ENCODE results near the gene SLC35E4. TPM values are rescaled to one million over a fixed set of nuclear protein-coding genes. Genes with fewer than 3 reads are reported as not detected.
"Not testable (repeated sequence)": the region's sequence is repeated elsewhere in the genome, so short reads cannot be mapped to it uniquely, and the experiment has no call there.

Gene SLC35E4
- total RNA-seq, 2 donors from 2014 or later: 3.9 to 9.5 TPM

DNA sequence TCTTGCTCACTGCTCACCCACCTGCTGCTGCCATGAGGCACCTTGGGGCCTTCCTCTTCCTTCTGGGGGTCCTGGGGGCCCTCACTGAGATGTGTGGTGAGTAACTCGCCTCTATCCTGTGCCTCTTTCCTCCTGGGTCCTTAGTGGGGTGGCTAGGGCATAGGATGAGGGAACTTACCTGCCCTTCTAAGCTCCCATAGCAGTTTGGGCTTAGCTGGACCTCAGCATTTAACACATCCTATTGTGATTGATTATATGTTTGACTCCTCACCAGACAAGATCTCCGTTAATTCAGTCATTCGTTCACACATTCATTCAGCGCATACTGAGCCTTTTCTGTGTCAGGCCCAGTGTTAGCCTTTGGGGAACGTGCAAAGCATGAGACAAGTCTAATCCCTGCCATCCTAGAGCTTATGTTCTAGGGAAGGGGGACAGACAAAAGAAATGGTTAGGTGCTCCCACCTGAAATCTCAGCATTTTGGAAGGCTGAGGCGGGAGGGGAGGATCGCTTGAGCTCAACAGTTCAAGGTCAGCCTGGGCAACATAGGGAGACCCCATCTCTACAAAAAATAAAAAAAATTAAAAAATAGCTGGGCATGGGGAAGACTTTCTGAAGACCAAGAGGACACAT lies 28.2 kb upstream of the SLC35E4 start:
- DNase-seq (ENCODE audit: low spot score in 2 of 2): no peak
- no peaks in the 10 kb centered on the region for H3K9me3 Mint-ChIP-seq
- peak overlapping the region in 1 of 2 donors; percentile 54 for H3K27ac Mint-ChIP-seq
- peak in 1 of 2 donors; percentile 14 for ATAC-seq
- no peaks in the 10 kb centered on the region for H3K36me3 Mint-ChIP-seq

- Mint-ChIP-seq H3K36me3 (no peaks in the 10 kb centered on the region), H3K9me3 (no peaks in the 10 kb centered on the region), H3K27ac (peak overlapping the region in 1 of 2 donors; percentile 54)
- ATAC-seq (no peak), DNase-seq (ENCODE audit: low spot score in 2 of 2) (no peak)
These were observed 27.6 kb upstream of the SLC35E4 start for GRCh38 chr22:30607939-30608338.

- ATAC-seq: peak; percentile 70 to 82
- DNase-seq (ENCODE audit: low spot score in 2 of 2): peak; percentile 36 to 66
- Mint-ChIP-seq H3K36me3 (no peaks in the 10 kb centered on the region), H3K9me3 (no peaks in the 10 kb centered on the region), H3K27ac (peak overlapping the region in 1 of 2 donors; percentile 43)
These were observed 26.1 kb upstream of the SLC35E4 start for GRCh38 chr22:30609260-30610185.

- no peak overlapping the region for H3K27ac Mint-ChIP-seq
- H3K36me3 Mint-ChIP-seq: no peaks in the 10 kb centered on the region
- no peaks in the 10 kb centered on the region for H3K9me3 Mint-ChIP-seq
- DNase-seq (ENCODE audit: low spot score in 2 of 2): no peak
- no peak for ATAC-seq
These were observed 25.3 kb upstream of the SLC35E4 start for GRCh38 chr22:30610299-30610698.

DNA sequence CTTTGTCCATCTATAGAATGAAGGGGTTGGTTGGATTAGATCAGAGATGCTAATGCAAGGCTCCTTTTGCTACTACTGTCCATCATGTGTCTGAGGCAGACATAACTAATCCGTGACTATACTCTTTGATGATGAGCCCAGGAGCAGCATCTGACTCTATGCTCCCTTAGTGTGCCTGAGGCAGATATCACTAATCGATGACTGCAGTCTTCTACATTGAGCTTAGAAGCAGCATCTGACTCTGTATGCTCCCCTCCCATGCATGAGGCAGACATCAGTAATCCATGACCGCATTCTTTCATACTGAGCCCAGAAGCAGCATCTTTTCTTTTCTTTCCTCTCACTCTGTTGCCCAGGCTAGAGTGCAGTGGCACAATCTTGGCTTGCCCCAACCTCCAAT lies 24.4 kb upstream of the SLC35E4 start:
- no peak for DNase-seq (ENCODE audit: low spot score in 2 of 2)
- ATAC-seq: no peak
- Mint-ChIP-seq H3K9me3 (no peaks in the 10 kb centered on the region), H3K36me3 (no peaks in the 10 kb centered on the region), H3K27ac (no peak overlapping the region)

- no peak for DNase-seq (ENCODE audit: low spot score in 2 of 2)
- no peaks in the 10 kb centered on the region for H3K9me3 Mint-ChIP-seq
- no peak overlapping the region for H3K27ac Mint-ChIP-seq
- no peaks in the 10 kb centered on the region for H3K36me3 Mint-ChIP-seq
- no peak for ATAC-seq
These were observed 22.8 kb upstream of the SLC35E4 start for GRCh38 chr22:30612789-30613188.

GRCh38 chr22:30614268-30614667 lies 21.3 kb upstream of the SLC35E4 start:
- no peak for DNase-seq (ENCODE audit: low spot score in 2 of 2)
- Mint-ChIP-seq H3K9me3 (no peaks in the 10 kb centered on the region), H3K27ac (no peak overlapping the region), H3K36me3 (no peaks in the 10 kb centered on the region)
- no peak for ATAC-seq

GRCh38 chr22:30614879-30615278 lies 20.7 kb upstream of the SLC35E4 start:
- no peak for ATAC-seq
- DNase-seq (ENCODE audit: low spot score in 2 of 2): no peak
- Mint-ChIP-seq H3K36me3 (no peaks in the 10 kb centered on the region), H3K9me3 (no peaks in the 10 kb centered on the region), H3K27ac (peak overlapping the region in 1 of 2 donors; percentile 79)

- no peak for ATAC-seq
- Mint-ChIP-seq H3K27ac (peak overlapping the region in 1 of 2 donors; percentile 5), H3K36me3 (no peaks in the 10 kb centered on the region), H3K9me3 (no peaks in the 10 kb centered on the region)
- no peak for DNase-seq (ENCODE audit: low spot score in 2 of 2)
These were observed 20.0 kb upstream of the SLC35E4 start for GRCh38 chr22:30615543-30615954.

GRCh38 chr22:30617819-30618218 lies 17.8 kb upstream of the SLC35E4 start:
- Mint-ChIP-seq H3K9me3 (no peaks in the 10 kb centered on the region), H3K36me3 (no peaks in the 10 kb centered on the region), H3K27ac (no peak overlapping the region)
- DNase-seq (ENCODE audit: low spot score in 2 of 2) (no peak), ATAC-seq (no peak)

DNA sequence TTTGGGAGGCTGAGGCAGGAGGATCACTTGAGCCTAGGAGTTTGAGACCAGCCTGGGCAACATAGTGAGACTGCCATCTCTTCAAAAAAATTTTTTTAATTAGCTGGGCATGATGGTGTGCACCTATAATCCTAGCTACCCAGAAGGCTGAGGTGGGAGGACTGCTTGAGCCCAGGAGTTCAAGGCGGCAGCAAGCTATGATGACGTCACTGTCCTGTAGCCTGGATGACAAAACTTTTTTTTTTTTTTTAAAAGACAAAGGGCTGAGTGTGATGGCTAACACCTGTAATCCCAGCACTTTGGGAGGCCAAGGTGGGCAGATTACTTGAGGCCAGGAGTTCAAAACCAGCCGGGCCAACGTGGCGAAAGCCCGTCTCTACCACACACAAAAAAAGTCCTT lies 15.7 kb upstream of the SLC35E4 start:
- not testable (repeated sequence) for H3K36me3 Mint-ChIP-seq; H3K9me3 Mint-ChIP-seq; ATAC-seq; DNase-seq (ENCODE audit: low spot score in 2 of 2)
- H3K27ac Mint-ChIP-seq: peak overlapping the region in 1 of 2 donors; percentile 44

DNA sequence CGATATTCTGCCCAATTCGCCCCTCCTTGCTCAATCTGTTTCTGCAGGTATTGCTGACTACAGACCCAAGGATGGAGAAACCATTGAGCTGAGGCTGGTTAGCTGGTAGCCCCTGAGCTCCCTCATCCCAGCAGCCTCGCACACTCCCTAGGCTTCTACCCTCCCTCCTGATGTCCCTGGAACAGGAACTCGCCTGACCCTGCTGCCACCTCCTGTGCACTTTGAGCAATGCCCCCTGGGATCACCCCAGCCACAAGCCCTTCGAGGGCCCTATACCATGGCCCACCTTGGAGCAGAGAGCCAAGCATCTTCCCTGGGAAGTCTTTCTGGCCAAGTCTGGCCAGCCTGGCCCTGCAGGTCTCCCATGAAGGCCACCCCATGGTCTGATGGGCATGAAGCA lies 9.2 kb upstream of the SLC35E4 start:
- ATAC-seq (no peak), DNase-seq (ENCODE audit: low spot score in 2 of 2) (no peak)
- no peaks in the 10 kb centered on the region for H3K36me3 Mint-ChIP-seq
- H3K27ac Mint-ChIP-seq: no peak overlapping the region
- no peaks in the 10 kb centered on the region for H3K9me3 Mint-ChIP-seq

GRCh38 chr22:30627471-30627870 lies 8.1 kb upstream of the SLC35E4 start:
- Mint-ChIP-seq H3K27ac (no peak overlapping the region), H3K36me3 (no peaks in the 10 kb centered on the region), H3K9me3 (no peaks in the 10 kb centered on the region)
- DNase-seq (ENCODE audit: low spot score in 2 of 2) (no peak), ATAC-seq (no peak)

GRCh38 chr22:30628491-30628890 lies 7.1 kb upstream of the SLC35E4 start:
- DNase-seq (ENCODE audit: low spot score in 2 of 2) (no peak), ATAC-seq (no peak)
- Mint-ChIP-seq H3K9me3 (no peaks in the 10 kb centered on the region), H3K36me3 (no peaks in the 10 kb centered on the region), H3K27ac (no peak overlapping the region)

DNA sequence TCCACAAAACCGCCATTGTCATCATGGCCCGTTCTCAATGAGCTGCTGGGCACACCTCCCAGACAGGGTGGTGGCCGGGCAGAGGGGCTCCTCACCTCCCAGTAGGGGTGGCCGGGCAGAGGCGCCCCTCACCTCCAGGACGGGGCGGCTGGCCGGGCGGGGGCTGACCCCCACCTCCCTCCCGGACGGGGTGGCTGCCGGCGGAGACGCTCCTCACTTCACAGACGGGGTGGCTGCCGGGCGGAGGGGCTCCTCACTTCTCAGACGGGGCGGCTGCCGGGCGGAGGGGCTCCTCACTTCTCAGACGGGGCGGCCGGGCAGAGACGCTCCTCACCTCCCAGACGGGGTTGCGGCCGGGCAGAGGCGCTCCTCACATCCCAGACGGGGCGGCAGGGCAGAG lies 4.1 kb upstream of the SLC35E4 start:
- not testable (repeated sequence) for H3K36me3 Mint-ChIP-seq; DNase-seq (ENCODE audit: low spot score in 2 of 2); H3K27ac Mint-ChIP-seq; ATAC-seq; H3K9me3 Mint-ChIP-seq

GRCh38 chr22:30634471-30635233 lies 929 bp upstream of the SLC35E4 start:
- H3K27ac Mint-ChIP-seq: peak overlapping the region; percentile 91 to 94
- H3K36me3 Mint-ChIP-seq: peaks cover 4 to 18% of the 10 kb centered on the region in 2 donors
- ATAC-seq (peak; percentile 72 to 75), DNase-seq (ENCODE audit: low spot score in 2 of 2) (peak; percentile 88 to 95)
- peaks cover 0 to 4% of the 10 kb centered on the region in 2 donors for H3K9me3 Mint-ChIP-seq
